Measurements from ENCODE around the gene OR51E2.

OR51E2 gene

GRCh38 chr11:4699697-4700435 lies 2.2 kb upstream of the OR51E2 start:
- Histone ChIP-seq H3K36me3 (no peaks in the 10 kb centered on the region), H3K9me3 (no peaks in the 10 kb centered on the region), H3K27ac (no peak overlapping the region), H3K4me2 (no peak overlapping the region), H3K4me1 (peaks cover 14% of the 10 kb centered on the region), H3K4me3 (no peak overlapping the region), H4K20me1 (no peaks in the 10 kb centered on the region), H3K27me3 (no peaks in the 10 kb centered on the region), H3K9ac (no peak overlapping the region)
- no peak for TF ChIP-seq Cebpa-rat (IDR thresholded peaks at IDR 0.05)

- Histone ChIP-seq H3K9ac (no peak overlapping the region), H3K4me2 (no peak overlapping the region), H3K36me3 (no peaks in the 10 kb centered on the region), H3K4me1 (no peaks in the 10 kb centered on the region), H4K20me1 (no peaks in the 10 kb centered on the region), H3K27me3 (no peaks in the 10 kb centered on the region), H3K27ac (no peak overlapping the region), H3K4me3 (no peak overlapping the region), H3K9me3 (no peaks in the 10 kb centered on the region)
- no peak for TF ChIP-seq Cebpa-rat (IDR thresholded peaks at IDR 0.05)
Measured at GRCh38 chr11:4695442-4695841, 2.2 kb downstream of the OR51E2 start.

DNA sequence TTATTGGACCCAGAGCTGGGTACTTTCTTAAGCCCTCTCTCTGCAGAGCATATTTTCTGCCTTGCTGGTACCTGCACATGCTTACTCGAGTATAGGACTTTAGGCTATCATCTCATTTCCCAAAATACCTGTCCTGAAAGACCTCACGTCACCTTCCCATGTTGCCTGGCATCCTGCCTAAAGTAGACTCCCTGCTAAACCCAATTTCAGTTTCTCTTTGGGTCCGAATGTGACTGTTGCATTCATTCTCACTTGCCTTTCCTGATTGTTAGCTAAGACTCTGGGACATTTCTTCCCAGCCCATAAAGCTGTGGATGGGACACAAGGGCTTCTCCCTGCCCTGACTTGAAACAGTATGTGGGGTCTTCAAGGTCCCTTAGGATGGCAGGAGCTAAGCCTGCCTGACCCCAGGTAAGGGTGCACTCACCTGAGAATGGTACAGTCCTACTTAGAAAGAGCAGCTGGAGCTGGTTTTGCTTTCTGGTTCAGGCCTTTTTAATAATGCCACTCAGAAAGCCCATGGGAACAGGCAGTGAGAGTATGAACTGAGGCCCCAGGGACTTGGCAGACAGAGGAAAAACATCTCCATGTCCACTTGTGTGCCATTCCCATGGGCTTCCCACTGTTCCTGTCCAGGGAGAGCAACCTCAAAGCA lies 12.9 kb downstream of the OR51E2 start:
- Histone ChIP-seq H3K4me3 (no peak overlapping the region), H3K4me2 (no peak overlapping the region), H3K4me1 (peaks cover 16% of the 10 kb centered on the region), H3K27ac (no peak overlapping the region), H3K27me3 (no peaks in the 10 kb centered on the region), H4K20me1 (no peaks in the 10 kb centered on the region), H3K9me3 (no peaks in the 10 kb centered on the region), H3K9ac (no peak overlapping the region), H3K36me3 (no peaks in the 10 kb centered on the region)
- no peak for TF ChIP-seq Cebpa-rat (IDR thresholded peaks at IDR 0.05)

GRCh38 chr11:4682623-4683419 lies 14.8 kb downstream of the OR51E2 start:
- Histone ChIP-seq H3K27ac (no peak overlapping the region), H3K4me1 (peaks cover 18% of the 10 kb centered on the region), H3K4me2 (peak overlapping the region; percentile 42; the same call in 1 of the 2 replicates), H3K9me3 (no peaks in the 10 kb centered on the region), H4K20me1 (no peaks in the 10 kb centered on the region), H3K4me3 (no peak overlapping the region), H3K27me3 (no peaks in the 10 kb centered on the region), H3K36me3 (no peaks in the 10 kb centered on the region), H3K9ac (no peak overlapping the region)
- no peak for TF ChIP-seq Cebpa-rat (IDR thresholded peaks at IDR 0.05)

GRCh38 chr11:4680341-4680740 lies 17.3 kb downstream of the OR51E2 start:
- Histone ChIP-seq H3K4me1 (peaks cover 18% of the 10 kb centered on the region), H3K27me3 (no peaks in the 10 kb centered on the region), H3K36me3 (no peaks in the 10 kb centered on the region), H3K9me3 (no peaks in the 10 kb centered on the region), H3K4me3 (no peak overlapping the region), H3K4me2 (peak overlapping the region; percentile 31; the same call in 1 of the 2 replicates), H3K9ac (no peak overlapping the region), H4K20me1 (no peaks in the 10 kb centered on the region), H3K27ac (no peak overlapping the region)
- no peak for TF ChIP-seq Cebpa-rat (IDR thresholded peaks at IDR 0.05)

DNA sequence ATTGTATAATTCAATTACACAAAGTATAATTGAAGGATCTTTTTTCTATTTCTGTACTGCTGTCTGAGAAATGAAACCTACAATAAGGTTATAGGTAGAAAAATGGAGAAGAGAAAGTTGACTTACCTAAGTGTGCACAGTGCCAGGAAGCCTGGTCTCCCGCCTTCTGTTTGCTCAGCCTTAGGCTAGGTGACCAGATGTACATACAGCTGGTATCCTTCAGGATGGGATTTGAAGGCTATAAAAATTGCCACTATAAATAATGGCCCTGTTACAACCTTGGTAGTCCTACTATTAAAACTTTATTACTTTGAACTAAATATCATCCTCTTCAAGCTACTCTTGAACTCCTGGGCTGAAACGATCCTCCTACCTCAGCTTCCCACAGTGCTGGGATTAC lies 19.7 kb downstream of the OR51E2 start:
- H3K36me3 ChIP-seq = no peaks in the 10 kb centered on the region
- no peaks in the 10 kb centered on the region for H4K20me1 ChIP-seq
- TF ChIP-seq Cebpa-rat (IDR thresholded peaks at IDR 0.05) = no peak
- H3K4me2 ChIP-seq = no peak overlapping the region
- no peak overlapping the region for H3K4me3 ChIP-seq
- H3K27ac ChIP-seq = no peak overlapping the region
- H3K9ac ChIP-seq = no peak overlapping the region
- no peaks in the 10 kb centered on the region for H3K9me3 ChIP-seq
- no peaks in the 10 kb centered on the region for H3K27me3 ChIP-seq
- peaks cover 10% of the 10 kb centered on the region; the same call in 1 of the 2 replicates for H3K4me1 ChIP-seq

DNA sequence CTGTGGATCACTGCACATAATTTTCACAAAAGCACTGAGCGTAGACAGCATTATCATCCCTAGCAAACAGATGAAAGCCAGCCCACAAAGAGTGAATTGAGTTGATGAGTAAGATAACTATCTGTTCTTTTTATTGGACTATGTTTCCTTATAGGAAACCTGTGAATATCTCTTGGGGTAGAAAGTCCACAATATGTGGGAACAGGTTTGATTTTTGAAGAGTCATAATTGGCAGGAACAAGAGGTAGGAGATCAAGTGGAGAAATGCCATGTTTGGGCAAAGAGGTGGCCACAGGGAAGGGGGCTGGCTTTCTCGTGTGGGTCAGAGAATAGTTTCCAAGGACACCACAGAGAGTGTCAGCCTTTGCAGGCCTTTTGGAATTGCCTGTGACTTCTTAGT lies 23.9 kb downstream of the OR51E2 start:
- Histone ChIP-seq H3K27me3 (no peaks in the 10 kb centered on the region), H3K9ac (no peak overlapping the region), H3K4me1 (no peaks in the 10 kb centered on the region), H3K9me3 (no peaks in the 10 kb centered on the region), H3K36me3 (no peaks in the 10 kb centered on the region), H3K4me3 (no peak overlapping the region), H3K4me2 (no peak overlapping the region), H4K20me1 (no peaks in the 10 kb centered on the region), H3K27ac (no peak overlapping the region)
- no peak for TF ChIP-seq Cebpa-rat (IDR thresholded peaks at IDR 0.05)

- no peaks in the 10 kb centered on the region for H3K4me1 ChIP-seq
- TF ChIP-seq Cebpa-rat (IDR thresholded peaks at IDR 0.05) = no peak
- H3K4me3 ChIP-seq = no peak overlapping the region
- H3K9me3 ChIP-seq = no peaks in the 10 kb centered on the region
- H4K20me1 ChIP-seq = no peaks in the 10 kb centered on the region
- H3K36me3 ChIP-seq = no peaks in the 10 kb centered on the region
- no peaks in the 10 kb centered on the region for H3K27me3 ChIP-seq
- no peak overlapping the region for H3K4me2 ChIP-seq
- H3K9ac ChIP-seq = no peak overlapping the region
- H3K27ac ChIP-seq = no peak overlapping the region
Measured at GRCh38 chr11:4672470-4672869, 25.2 kb downstream of the OR51E2 start.

GRCh38 chr11:4671741-4672140 lies 25.9 kb downstream of the OR51E2 start:
- TF ChIP-seq Cebpa-rat (IDR thresholded peaks at IDR 0.05) = no peak

GRCh38 chr11:4665424-4665823 lies 32.2 kb downstream of the OR51E2 start:
- Histone ChIP-seq H3K9me3 (no peaks in the 10 kb centered on the region), H3K4me2 (no peak overlapping the region), H3K9ac (no peak overlapping the region), H4K20me1 (no peaks in the 10 kb centered on the region), H3K4me1 (no peaks in the 10 kb centered on the region), H3K27ac (no peak overlapping the region), H3K36me3 (no peaks in the 10 kb centered on the region), H3K27me3 (no peaks in the 10 kb centered on the region), H3K4me3 (no peak overlapping the region)
- no peak for TF ChIP-seq Cebpa-rat (IDR thresholded peaks at IDR 0.05)

More at GRCh38 chr11:4671741-4672140, 25.9 kb downstream of the OR51E2 start:
- H3K4me3 ChIP-seq = no peak overlapping the region
- H3K4me2 ChIP-seq = no peak overlapping the region
- H3K36me3 ChIP-seq = no peaks in the 10 kb centered on the region
- no peaks in the 10 kb centered on the region for H4K20me1 ChIP-seq
- no peak overlapping the region for H3K27ac ChIP-seq
- H3K9me3 ChIP-seq = no peaks in the 10 kb centered on the region
- no peak overlapping the region for H3K9ac ChIP-seq
- H3K4me1 ChIP-seq = no peaks in the 10 kb centered on the region
- H3K27me3 ChIP-seq = no peaks in the 10 kb centered on the region
